GM19193 (cell line): ENCODE measurements around the gene RALB.

Experiments
- POLR2A ChIP-seq: IDR thresholded peaks from 4 replicates; pipeline ENCODE4 v1.6.1; 2011; ENCODE audit not compliant: insufficient read depth, insufficient read length; ENCODE audit errors: extremely low read depth

Gene RALB

DNA sequence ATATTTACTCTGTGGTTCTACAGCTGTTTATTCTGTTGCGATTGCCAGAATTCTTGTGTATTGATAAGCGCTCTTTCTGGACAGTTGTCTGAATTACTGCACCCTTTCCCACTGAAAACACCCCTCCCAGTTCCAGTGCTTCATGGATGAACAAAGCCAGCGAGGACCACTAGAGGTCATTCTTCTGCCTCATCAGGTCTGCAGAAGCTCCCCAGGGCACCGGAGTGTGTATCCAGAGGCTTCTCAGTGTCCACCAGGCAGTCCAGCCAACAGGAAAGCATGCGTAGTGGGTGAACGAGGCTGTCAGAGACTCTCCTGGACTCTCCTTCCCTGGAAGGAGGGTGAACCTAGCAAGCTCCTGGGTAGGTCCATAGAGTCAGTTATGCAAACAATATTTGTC is 52.6 kb downstream of the RALB start:
- no peak for TF ChIP-seq POLR2A

- no peak for TF ChIP-seq POLR2A
These were observed 53.4 kb downstream of the RALB start for GRCh38 chr2:120305937-120306490.

GRCh38 chr2:120307482-120307881 is 54.8 kb downstream of the RALB start:
- TF ChIP-seq POLR2A: no peak

- no peak for TF ChIP-seq POLR2A
These were observed 55.6 kb downstream of the RALB start for GRCh38 chr2:120308038-120308910.

DNA sequence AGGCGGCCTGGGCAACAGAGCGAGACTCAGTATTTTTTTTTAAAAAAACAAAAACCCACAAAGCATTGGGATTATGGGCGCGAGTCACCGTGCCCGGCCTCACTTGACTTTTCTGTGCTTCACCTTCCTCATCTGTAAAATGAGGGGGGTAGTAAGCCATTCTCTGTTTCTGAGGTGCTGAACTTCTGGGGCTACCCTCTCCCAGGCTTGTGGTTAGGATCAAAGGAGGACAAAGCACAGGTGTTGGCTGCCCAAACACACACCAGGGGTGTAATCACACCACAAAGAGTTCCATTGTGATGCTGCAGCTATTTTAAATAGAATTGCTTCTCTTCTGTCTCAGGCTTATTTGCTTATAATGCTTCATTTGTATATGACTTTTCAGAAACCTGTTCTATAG is 57.5 kb downstream of the RALB start:
- TF ChIP-seq POLR2A: no peak

GRCh38 chr2:120312076-120312475 is 59.4 kb downstream of the RALB start:
- no peak for TF ChIP-seq POLR2A

DNA sequence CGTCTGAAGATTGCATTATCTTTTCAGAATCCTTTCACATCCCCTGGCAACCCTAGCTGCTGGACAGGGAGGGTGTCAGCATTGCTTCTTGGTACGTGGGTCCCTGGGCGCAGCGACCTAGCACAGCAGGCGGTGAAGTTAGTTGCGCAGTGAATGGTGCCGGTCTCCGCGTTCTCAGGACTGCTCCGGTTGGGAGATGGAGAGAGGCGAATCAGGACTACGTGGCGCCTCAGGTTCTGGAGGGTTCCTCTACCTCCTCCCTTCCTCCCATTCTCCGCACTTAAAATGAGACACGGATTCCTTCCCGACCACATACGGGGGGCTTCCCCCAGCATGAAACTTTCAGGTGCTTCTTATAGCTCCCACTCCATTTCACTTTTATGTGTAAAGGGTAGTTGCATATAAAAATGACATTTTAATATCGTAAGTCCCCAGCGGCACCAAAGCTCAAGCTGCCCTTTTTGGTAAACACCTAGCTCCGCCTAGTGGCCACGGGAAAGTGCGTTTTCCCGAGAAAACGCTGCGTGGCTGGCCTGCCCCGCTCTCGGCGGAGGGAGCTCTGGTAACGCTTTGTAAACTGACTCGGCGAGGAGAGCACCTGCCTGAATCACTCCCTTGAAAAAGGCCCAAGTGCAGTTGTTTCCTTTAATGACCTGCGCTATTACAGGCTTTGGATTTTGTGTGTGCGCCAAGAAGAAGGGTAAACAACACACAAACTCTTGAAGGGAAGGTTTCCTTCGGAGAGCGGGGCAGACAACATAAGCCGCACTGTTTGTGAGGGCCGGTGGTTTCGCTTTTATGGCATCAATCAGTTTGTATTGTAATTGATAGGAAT is 60.4 kb downstream of the RALB start:
- no peak for TF ChIP-seq POLR2A

DNA sequence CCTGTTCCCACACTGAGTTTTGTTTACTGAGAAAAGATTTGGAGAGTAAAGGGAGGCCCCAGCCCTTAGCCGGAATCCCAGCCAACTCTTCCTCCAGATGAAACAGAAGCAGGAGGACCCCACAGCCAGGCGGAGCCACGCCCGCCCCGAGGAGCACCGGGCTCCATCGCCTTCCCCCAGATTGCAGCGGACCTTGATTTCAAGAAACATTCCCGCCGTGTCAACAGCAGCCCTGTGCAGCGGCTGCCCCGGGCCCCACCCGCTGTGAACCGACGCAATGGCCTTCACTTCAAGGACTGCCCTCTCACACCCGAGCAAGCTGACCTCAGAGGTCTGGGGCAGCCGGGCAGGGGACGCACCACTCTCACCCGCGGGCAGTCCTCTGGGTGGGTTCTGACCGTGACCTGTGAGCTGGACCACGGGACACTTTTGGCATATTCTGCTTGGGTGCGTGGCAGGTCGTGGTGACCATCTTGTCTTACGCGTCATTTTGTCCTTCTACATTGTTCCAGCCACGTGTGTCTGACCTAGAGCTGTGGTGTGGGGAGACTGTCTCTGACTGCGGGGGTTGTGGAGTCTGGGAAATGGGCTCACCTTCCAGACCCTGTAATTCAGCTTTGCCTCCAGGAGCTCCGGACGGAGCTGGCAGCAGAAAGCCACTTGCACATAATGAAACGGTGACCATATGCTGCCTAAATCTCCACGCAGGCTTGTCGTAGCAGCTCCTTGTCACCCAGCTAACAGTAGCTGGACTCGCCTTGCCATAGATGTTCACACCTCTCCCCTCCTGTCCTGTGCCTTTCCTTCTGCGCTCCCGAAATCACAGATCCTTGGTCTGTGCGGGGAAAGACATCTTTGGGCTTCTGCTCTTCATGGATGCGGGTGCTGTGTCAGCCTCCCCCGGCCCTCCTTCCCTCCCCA is 61.3 kb downstream of the RALB start:
- no peak for TF ChIP-seq POLR2A

GRCh38 chr2:120314690-120315366 is 62.2 kb downstream of the RALB start:
- TF ChIP-seq POLR2A: no peak

- TF ChIP-seq POLR2A: no peak
These were observed 62.8 kb downstream of the RALB start for GRCh38 chr2:120315367-120316033.

- TF ChIP-seq POLR2A: no peak
These were observed 63.4 kb downstream of the RALB start for GRCh38 chr2:120316071-120316470.

DNA sequence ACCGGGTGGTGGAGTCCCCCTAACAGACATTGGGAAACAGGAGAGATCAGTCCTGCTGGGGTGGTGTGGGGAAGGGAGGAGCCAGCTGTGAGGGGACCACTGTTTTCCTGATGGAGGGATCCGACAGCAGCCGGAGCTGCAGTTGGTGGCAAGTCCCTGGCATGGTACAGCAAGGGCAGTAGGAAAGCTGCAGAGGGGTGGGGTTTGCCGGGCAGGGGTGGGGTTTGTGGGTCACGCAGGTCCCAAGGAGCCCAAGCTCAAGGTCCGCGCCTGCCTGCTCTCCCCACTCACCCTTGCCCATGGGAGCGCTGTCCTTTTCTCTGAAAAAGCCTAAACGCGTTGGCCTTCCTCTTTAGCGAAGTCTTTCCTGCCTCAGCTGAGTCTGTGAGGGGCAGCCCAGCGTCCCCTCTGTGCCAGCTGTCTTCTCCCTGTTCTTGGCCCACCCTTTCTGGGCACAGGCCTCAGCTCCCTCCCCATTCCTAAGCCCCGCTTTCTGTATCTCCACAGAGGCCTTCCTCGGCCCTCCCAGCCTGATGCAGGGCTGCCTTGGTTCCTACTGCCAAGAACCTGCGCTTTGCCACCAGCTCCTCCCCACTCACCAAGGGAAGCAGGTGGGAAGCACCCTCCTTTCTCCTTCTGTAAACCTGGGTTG is 64.0 kb downstream of the RALB start:
- no peak for TF ChIP-seq POLR2A

DNA sequence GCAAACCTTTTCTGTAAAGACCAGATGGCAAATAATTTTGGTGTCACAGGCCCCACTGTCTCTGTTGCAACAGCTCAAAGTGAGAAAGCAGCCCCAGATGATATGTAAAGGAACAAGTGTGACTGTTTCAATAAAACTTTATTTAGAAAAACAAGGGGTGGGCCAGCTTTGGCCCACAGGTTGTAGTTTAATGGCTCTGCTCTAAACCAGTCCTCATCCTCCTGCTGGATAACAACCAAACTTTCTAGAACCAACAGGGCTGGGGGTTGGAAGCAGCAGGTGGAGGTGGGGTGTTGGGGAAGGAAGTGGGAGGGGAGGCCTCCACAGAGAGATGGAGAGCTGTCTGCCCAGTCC is 64.5 kb downstream of the RALB start:
- no peak for TF ChIP-seq POLR2A

- TF ChIP-seq POLR2A: no peak
These were observed 65.3 kb downstream of the RALB start for GRCh38 chr2:120317916-120318315.

DNA sequence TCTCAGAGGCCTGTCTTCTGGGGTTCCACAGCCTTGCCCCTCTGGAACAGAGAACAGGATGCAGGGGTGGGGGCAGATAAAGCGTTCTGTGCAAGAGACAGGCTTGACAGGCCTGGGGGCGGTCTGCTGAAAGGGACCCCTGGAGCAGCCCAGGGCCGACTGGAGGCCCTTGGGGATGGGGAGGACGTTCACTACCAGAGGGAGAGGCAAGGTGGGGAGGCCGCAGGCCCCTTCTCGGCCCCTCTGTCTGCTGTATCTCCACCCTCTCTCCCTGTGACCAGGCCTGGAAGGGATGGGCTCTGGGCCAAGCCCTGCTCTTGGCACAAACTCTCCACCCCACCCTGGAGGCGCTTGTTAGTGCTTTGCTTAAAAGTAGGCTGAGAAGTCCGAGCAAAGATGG is 66.0 kb downstream of the RALB start:
- no peak for TF ChIP-seq POLR2A
